ENCODE results near the gene SYCE1L. TPM values are rescaled to one million over a fixed set of nuclear protein-coding genes. Genes with fewer than 3 reads are reported as not detected.

SYCE1L gene
- total RNA-seq, 2 experiments from 2014 or later = 1.9 to 9.9 TPM

GRCh38 chr16:77227745-77228144, 28.5 kb downstream of the SYCE1L start:
- H3K4me2 ChIP-seq (ENCODE audit: low read length) = no peak overlapping the region
- H3K27ac ChIP-seq (ENCODE audit: low read depth, low read length, poor library complexity, severe bottlenecking) = no peak overlapping the region
- no peaks in the 10 kb centered on the region for H4K20me1 ChIP-seq (ENCODE audit: insufficient read depth, low read length)
- POLR2A ChIA-PET = interaction anchor here (1.1 to 1.6 kb wide), 2 partner anchors 82 to 356 kb away, joined by 4 read pairs; no protein-coding TSS in a partner anchor
- BruUV-seq (replicated peaks) = no TSS peak
- no peaks in the 10 kb centered on the region for H3K9me2 ChIP-seq (ENCODE audit: insufficient read depth, low read length)
- H2AFZ ChIP-seq (ENCODE audit: low read length) = no peak overlapping the region
- H3K4me1 ChIP-seq (ENCODE audit: insufficient read depth, low read length, poor library complexity, severe bottlenecking) = no peaks in the 10 kb centered on the region
- H3K79me2 ChIP-seq (ENCODE audit: insufficient read depth, low read depth, low read length) = no peaks in the 10 kb centered on the region
- no peaks in the 10 kb centered on the region for H3K9me3 ChIP-seq (ENCODE audit: low read length)
- DNase-seq (ENCODE audit: low spot score) = no peak
- H3K4me3 ChIP-seq (ENCODE audit: low read depth, low read length, poor library complexity, severe bottlenecking) = no peak overlapping the region
- no peak for TF ChIP-seq EZH2phosphoT487 (IDR thresholded peaks at IDR 0.05; ENCODE audit: borderline replicate concordance, low read depth, low read length)
- TF ChIP-seq, protein P1, sequence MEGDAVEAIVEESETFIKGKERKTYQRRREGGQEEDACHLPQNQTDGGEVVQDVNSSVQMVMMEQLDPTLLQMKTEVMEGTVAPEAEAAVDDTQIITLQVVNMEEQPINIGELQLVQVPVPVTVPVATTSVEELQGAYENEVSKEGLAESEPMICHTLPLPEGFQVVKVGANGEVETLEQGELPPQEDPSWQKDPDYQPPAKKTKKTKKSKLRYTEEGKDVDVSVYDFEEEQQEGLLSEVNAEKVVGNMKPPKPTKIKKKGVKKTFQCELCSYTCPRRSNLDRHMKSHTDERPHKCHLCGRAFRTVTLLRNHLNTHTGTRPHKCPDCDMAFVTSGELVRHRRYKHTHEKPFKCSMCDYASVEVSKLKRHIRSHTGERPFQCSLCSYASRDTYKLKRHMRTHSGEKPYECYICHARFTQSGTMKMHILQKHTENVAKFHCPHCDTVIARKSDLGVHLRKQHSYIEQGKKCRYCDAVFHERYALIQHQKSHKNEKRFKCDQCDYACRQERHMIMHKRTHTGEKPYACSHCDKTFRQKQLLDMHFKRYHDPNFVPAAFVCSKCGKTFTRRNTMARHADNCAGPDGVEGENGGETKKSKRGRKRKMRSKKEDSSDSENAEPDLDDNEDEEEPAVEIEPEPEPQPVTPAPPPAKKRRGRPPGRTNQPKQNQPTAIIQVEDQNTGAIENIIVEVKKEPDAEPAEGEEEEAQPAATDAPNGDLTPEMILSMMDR (conservative IDR thresholded peaks at IDR 0.05; ENCODE audit: low read length) = no peak
- no peaks in the 10 kb centered on the region for H3K36me3 ChIP-seq (ENCODE audit: insufficient read depth, low read length)
- intact Hi-C loops (cut with micrococcal nuclease; ENCODE audit: unreplicated experiment) = no loop called here
- CTCF ChIA-PET (ENCODE audit: unreplicated experiment) = interaction anchor here (1.0 kb wide), 1 partner anchor 356 kb away, joined by 3 read pairs; no protein-coding TSS in a partner anchor

GRCh38 chr16:77231047-77231446, 31.8 kb downstream of the SYCE1L start:
- intact Hi-C loops (cut with micrococcal nuclease; ENCODE audit: unreplicated experiment) = loop anchor here (10.0 kb wide), 1 partner anchor 204 kb away; the partner anchor contains the start of gene ADAMTS18
- no TSS peak for BruUV-seq (replicated peaks)
- no peak for TF ChIP-seq EZH2phosphoT487 (IDR thresholded peaks at IDR 0.05; ENCODE audit: borderline replicate concordance, low read depth, low read length)
- TF ChIP-seq, protein P1 (conservative IDR thresholded peaks at IDR 0.05; ENCODE audit: low read length) = no peak
- no peaks in the 10 kb centered on the region for H3K4me1 ChIP-seq (ENCODE audit: insufficient read depth, low read length, poor library complexity, severe bottlenecking)
- no peak overlapping the region for H3K27ac ChIP-seq (ENCODE audit: low read depth, low read length, poor library complexity, severe bottlenecking)
- H3K4me3 ChIP-seq (ENCODE audit: low read depth, low read length, poor library complexity, severe bottlenecking) = no peak overlapping the region
- no peak overlapping the region for H3K4me2 ChIP-seq (ENCODE audit: low read length)
- ChIA-PET CTCF (ENCODE audit: unreplicated experiment) (no interaction called here), POLR2A (no interaction called here)
- no peak overlapping the region for H2AFZ ChIP-seq (ENCODE audit: low read length)
- no peaks in the 10 kb centered on the region for H3K36me3 ChIP-seq (ENCODE audit: insufficient read depth, low read length)
- no peaks in the 10 kb centered on the region for H4K20me1 ChIP-seq (ENCODE audit: insufficient read depth, low read length)
- no peaks in the 10 kb centered on the region for H3K9me3 ChIP-seq (ENCODE audit: low read length)
- H3K9me2 ChIP-seq (ENCODE audit: insufficient read depth, low read length) = no peaks in the 10 kb centered on the region
- no peaks in the 10 kb centered on the region for H3K79me2 ChIP-seq (ENCODE audit: insufficient read depth, low read depth, low read length)
- no peak for DNase-seq (ENCODE audit: low spot score)

DNA sequence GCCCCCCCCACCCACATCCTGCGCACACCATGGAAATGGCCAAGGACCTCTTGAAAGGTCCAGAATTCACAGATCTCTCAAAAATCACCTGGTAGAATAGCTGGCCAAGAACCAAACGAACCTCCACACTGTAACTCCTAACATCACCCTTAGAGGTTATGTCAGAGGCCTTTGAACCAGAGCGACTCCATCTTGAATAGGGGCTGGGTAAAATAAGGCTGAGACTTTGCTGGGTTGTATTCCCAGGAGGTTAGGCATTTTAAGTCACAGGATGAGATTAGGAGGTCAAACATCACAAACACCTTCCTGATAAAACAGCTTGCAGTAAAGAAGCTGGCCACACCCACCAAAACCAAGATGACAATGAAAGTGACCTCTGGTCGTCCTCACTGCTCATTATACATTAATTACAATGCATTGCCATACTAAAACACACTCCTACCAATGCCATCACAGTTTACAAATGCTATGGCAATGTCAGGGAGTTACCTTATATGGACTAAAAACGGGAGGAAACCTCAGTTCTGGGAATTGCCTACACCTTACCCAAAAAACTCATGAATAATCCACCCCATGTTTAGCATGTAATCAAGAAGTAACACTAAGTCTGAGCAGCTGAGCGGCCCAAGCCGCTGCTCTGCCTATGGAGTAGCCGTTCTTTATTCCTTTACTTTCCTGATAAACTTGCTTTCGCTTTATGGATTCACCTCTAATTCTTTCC, 34.8 kb downstream of the SYCE1L start:
- ChIA-PET CTCF (ENCODE audit: unreplicated experiment) (no interaction called here), POLR2A (no interaction called here)
- TF ChIP-seq, protein P1 (conservative IDR thresholded peaks at IDR 0.05; ENCODE audit: low read length) = no peak
- no peak for TF ChIP-seq EZH2phosphoT487 (IDR thresholded peaks at IDR 0.05; ENCODE audit: borderline replicate concordance, low read depth, low read length)
- intact Hi-C loops (cut with micrococcal nuclease; ENCODE audit: unreplicated experiment) = loop anchor here (10.0 kb wide), 1 partner anchor 201 kb away; the partner anchor contains the start of gene ADAMTS18
- DNase-seq (ENCODE audit: low spot score) = no peak
- no peaks in the 10 kb centered on the region for H3K36me3 ChIP-seq (ENCODE audit: insufficient read depth, low read length)
- H3K27ac ChIP-seq (ENCODE audit: low read depth, low read length, poor library complexity, severe bottlenecking) = no peak overlapping the region
- no peaks in the 10 kb centered on the region for H3K79me2 ChIP-seq (ENCODE audit: insufficient read depth, low read depth, low read length)
- no peak overlapping the region for H3K4me2 ChIP-seq (ENCODE audit: low read length)
- no peaks in the 10 kb centered on the region for H3K4me1 ChIP-seq (ENCODE audit: insufficient read depth, low read length, poor library complexity, severe bottlenecking)
- H2AFZ ChIP-seq (ENCODE audit: low read length) = no peak overlapping the region
- H3K9me3 ChIP-seq (ENCODE audit: low read length) = no peaks in the 10 kb centered on the region
- H3K9me2 ChIP-seq (ENCODE audit: insufficient read depth, low read length) = no peaks in the 10 kb centered on the region
- H3K4me3 ChIP-seq (ENCODE audit: low read depth, low read length, poor library complexity, severe bottlenecking) = no peak overlapping the region
- H4K20me1 ChIP-seq (ENCODE audit: insufficient read depth, low read length) = no peaks in the 10 kb centered on the region
- BruUV-seq (replicated peaks) = no TSS peak
